Mammary epithelial cell (primary cell): Measurements from ENCODE around the gene CD276.

ENCODE experiments used
- CTCF ChIP-seq, 2 donors: IDR thresholded peaks in 1 of 2; conservative IDR thresholded peaks in 1 of 2; 2 replicates each; pipeline ENCODE4 v1.5.1; 2011 to 2012; ENCODE audit warnings: inconsistent platforms in 2 of 2, low read length in 2 of 2, mild to moderate bottlenecking in 2 of 2, control low read depth in 1 of 2, low read depth in 1 of 2; ENCODE audit not compliant: insufficient read depth in 1 of 2; ENCODE audit errors: extremely low read depth in 1 of 2
- EZH2 ChIP-seq: IDR thresholded peaks from 2 replicates; pipeline ENCODE4 v1.6.1; 2012; ENCODE audit warnings: low read length, inconsistent platforms, borderline replicate concordance

GRCh38 chr15:73752806-73753193 is 68.6 kb downstream of the CD276 start:
- TF ChIP-seq CTCF (conservative IDR thresholded peaks at IDR 0.05 in 1 of 2, IDR thresholded peaks at IDR 0.05 in 1 of 2; ENCODE audit: extremely low read depth in 1 of 2, insufficient read depth in 1 of 2, low read depth in 1 of 2, low read length in 2 of 2) (no peak), EZH2 (no peak)
